Measurements from ENCODE around the gene MSL3. TPM values are rescaled to one million over a fixed set of nuclear protein-coding genes. Genes with fewer than 3 reads are reported as not detected.

Gene MSL3
- total RNA-seq, 1 donor from 2014 or later: 25.5 TPM

DNA sequence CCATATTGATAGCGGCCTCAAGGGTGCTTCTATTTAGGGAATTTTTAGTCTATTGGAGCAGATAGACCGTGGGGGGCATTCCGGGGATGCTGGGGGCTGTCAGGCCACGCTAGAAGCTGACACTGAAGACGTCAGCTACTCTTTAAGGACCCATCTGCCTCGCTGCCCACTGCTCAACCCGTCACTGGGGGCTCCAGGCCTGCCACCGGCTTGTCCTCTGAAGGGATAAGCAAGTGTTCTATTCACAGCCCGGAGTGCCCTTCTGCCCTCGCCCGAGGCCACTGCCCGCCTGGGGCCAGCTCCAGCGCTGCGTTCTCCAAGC is 679 bp upstream of the MSL3 start:
- intact Hi-C loops (cut with DNase I): no loop called here

DNA sequence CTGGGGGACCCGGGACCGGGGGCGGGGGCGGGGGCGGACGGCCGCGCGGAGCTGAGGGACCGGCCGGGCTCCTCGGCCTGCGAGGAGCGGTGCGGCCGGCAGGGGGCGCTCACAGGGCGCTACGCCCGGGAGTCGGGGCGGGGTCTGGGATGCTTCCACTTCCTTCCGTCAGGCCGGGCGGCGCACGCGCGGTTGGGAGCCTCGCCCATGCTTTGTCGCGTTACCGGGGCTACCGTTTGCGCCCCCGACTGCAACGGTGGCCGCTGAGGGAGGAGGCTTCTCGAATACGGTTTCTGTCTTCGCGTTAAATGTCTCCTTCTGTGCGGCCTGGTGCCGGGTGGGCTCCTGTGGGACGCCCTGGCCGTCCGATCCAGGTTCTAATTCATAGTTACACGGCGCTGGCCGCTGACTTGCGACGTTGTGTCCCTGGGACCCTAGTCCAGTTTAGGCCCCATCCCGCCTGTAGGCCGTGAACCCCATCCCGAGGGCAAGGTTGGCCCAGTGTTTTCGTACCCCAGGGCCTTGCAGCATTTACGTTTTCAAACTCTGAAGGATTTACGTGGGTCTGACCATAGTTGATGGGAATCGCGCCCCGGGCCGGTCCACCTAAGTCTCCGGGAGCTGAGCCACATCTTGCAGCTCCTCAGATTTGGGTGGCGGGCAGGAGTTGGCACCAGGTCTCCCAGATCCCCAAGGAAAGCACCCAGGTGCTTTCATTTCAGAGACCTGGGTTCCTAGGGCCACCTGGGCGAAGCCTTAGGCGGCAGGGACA is 549 bp downstream of the MSL3 start:
- no peak for DNase-seq (ENCODE audit: extremely low spot score in 2 of 2)
- no peaks in the 10 kb centered on the region for H3K9me3 ChIP-seq
- TF ChIP-seq POLR2A (IDR thresholded peaks at IDR 0.05): peak in 1 of 2 donors; percentile 11
- TF ChIP-seq, protein P1, sequence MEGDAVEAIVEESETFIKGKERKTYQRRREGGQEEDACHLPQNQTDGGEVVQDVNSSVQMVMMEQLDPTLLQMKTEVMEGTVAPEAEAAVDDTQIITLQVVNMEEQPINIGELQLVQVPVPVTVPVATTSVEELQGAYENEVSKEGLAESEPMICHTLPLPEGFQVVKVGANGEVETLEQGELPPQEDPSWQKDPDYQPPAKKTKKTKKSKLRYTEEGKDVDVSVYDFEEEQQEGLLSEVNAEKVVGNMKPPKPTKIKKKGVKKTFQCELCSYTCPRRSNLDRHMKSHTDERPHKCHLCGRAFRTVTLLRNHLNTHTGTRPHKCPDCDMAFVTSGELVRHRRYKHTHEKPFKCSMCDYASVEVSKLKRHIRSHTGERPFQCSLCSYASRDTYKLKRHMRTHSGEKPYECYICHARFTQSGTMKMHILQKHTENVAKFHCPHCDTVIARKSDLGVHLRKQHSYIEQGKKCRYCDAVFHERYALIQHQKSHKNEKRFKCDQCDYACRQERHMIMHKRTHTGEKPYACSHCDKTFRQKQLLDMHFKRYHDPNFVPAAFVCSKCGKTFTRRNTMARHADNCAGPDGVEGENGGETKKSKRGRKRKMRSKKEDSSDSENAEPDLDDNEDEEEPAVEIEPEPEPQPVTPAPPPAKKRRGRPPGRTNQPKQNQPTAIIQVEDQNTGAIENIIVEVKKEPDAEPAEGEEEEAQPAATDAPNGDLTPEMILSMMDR (IDR thresholded peaks at IDR 0.05): peak; percentile 16 to 71 (median 30)
- TF ChIP-seq POLR2AphosphoS5 (IDR thresholded peaks at IDR 0.05; ENCODE audit: insufficient read depth in 1 of 2, low read depth in 1 of 2): peak; percentile 17 to 64
- H3K27me3 ChIP-seq: no peaks in the 10 kb centered on the region
- H3K4me1 ChIP-seq: no peaks in the 10 kb centered on the region
- peak overlapping the region; percentile 44 to 65 for H3K4me3 ChIP-seq
- H3K27ac ChIP-seq: peak overlapping the region; percentile 90
- intact Hi-C loops (cut with DNase I): no loop called here
- peaks cover 0 to under 1% of the 10 kb centered on the region in 2 donors for H3K36me3 ChIP-seq

More for the DNA sequence above, 679 bp upstream of the MSL3 start:
- Histone ChIP-seq H3K9me3 (no peaks in the 10 kb centered on the region), H3K4me3 (peak overlapping the region; percentile 44 to 65), H3K36me3 (no peaks in the 10 kb centered on the region), H3K4me1 (no peaks in the 10 kb centered on the region), H3K27ac (peak overlapping the region; percentile 90), H3K27me3 (no peaks in the 10 kb centered on the region)
- no peak for DNase-seq (ENCODE audit: extremely low spot score in 2 of 2)
- TF ChIP-seq, protein P1 (IDR thresholded peaks at IDR 0.05): no peak
- TF ChIP-seq POLR2AphosphoS5 (IDR thresholded peaks at IDR 0.05; ENCODE audit: insufficient read depth in 1 of 2, low read depth in 1 of 2): no peak
- TF ChIP-seq POLR2A (IDR thresholded peaks at IDR 0.05): no peak

DNA sequence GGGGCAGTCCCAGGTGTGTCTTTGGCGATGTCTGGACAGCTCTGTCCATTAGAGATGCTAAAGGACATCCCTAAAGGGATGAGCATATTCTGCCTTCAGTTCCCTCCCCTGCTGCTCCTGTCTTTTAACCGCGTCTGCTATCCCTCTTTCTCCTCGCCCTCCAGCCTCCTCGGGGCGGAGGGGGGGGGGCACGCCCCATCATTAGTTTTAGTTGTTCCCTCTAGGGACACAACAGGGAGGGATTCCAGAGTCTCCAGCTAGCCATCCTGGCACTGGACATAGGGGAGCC is 1.1 kb downstream of the MSL3 start:
- intact Hi-C loops (cut with DNase I): no loop called here
- no peak for DNase-seq (ENCODE audit: extremely low spot score in 2 of 2)
- no peaks in the 10 kb centered on the region for H3K4me1 ChIP-seq
- peak overlapping the region; percentile 90 for H3K27ac ChIP-seq
- no peak for TF ChIP-seq POLR2AphosphoS5 (IDR thresholded peaks at IDR 0.05; ENCODE audit: insufficient read depth in 1 of 2, low read depth in 1 of 2)
- H3K4me3 ChIP-seq: peak overlapping the region; percentile 44 to 65
- H3K9me3 ChIP-seq: no peaks in the 10 kb centered on the region
- no peaks in the 10 kb centered on the region for H3K27me3 ChIP-seq
- peaks cover 0 to 6% of the 10 kb centered on the region in 2 donors for H3K36me3 ChIP-seq

DNA sequence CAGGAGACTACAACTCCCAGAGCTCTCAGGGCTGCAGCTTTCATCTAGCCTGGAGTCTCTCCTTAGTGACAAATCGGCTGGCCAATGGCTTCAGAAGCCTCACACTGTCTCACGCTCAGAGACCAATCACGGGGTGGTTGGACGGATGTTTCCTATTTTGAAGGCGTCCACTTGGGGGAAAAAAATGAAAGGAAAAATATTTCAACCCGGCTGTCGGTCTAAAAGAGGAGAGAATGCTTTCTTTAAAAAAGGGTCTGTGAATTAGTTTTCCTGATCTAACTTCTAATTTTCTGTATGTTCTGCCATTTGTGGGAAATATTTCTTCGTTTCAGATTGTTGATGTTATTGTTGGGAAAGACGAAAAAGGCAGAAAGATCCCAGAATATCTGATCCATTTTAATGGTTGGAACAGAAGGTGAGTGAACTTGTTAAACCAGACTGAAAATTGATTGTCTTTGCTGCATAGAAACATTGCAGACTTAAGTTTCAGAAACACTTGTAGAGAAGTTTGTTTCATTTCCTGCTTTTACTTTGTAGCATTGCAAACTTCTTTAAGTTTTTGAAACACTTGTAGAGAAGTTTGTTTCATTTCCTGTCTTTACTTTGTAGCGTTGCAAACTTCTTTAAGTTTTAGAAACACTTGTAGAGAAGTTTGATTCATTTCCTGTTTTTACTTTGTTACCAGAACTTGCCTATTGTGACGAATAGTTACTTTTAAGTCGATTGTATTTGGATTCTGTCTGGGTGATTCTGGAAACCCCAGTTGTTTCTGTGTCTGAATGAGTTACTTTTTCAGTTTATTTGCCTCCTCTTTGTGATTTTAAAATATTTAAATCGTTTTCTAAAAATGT is 1.6 kb downstream of the MSL3 start:
- H3K36me3 ChIP-seq: peaks cover 0 to 12% of the 10 kb centered on the region in 2 donors
- no peaks in the 10 kb centered on the region for H3K9me3 ChIP-seq
- peak in 1 of 2 donors; percentile 93 for DNase-seq (ENCODE audit: extremely low spot score in 2 of 2)
- intact Hi-C loops (cut with DNase I): no loop called here
- H3K4me1 ChIP-seq: no peaks in the 10 kb centered on the region
- peak in 1 of 2 donors; percentile 72 for TF ChIP-seq POLR2AphosphoS5 (IDR thresholded peaks at IDR 0.05; ENCODE audit: insufficient read depth in 1 of 2, low read depth in 1 of 2)
- TF ChIP-seq, protein P1 (IDR thresholded peaks at IDR 0.05): no peak
- peak overlapping the region; percentile 44 to 65 for H3K4me3 ChIP-seq
- H3K27me3 ChIP-seq: no peaks in the 10 kb centered on the region
- H3K27ac ChIP-seq: peak overlapping the region; percentile 11

DNA sequence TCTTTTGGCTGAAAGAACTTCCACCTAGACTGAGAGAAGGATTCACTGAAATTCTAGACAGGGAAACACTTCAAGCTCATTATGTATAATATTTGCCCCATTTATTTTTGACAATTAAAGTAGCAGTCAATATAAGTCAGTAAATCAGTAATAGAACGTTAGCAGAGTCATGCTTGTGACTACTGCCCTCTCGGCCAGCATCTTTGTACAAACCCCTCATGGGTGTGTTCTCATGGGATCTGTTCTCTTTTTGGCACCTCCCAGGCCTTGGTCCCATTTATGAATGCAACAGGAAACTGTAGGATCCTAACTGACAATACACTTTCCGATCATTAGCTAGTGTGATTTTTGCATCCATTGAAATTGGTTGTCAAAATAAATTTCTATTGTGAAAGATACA is 2.9 kb downstream of the MSL3 start:
- Histone ChIP-seq H3K36me3 (peaks cover 0 to 23% of the 10 kb centered on the region in 2 donors), H3K4me1 (no peaks in the 10 kb centered on the region), H3K27me3 (no peaks in the 10 kb centered on the region), H3K27ac (no peak overlapping the region), H3K4me3 (no peak overlapping the region), H3K9me3 (no peaks in the 10 kb centered on the region)
- intact Hi-C loops (cut with DNase I): no loop called here
- TF ChIP-seq, protein P1 (IDR thresholded peaks at IDR 0.05): no peak
- no peak for TF ChIP-seq POLR2AphosphoS5 (IDR thresholded peaks at IDR 0.05; ENCODE audit: insufficient read depth in 1 of 2, low read depth in 1 of 2)
- TF ChIP-seq POLR2A (IDR thresholded peaks at IDR 0.05): no peak
- DNase-seq (ENCODE audit: extremely low spot score in 2 of 2): no peak
